MM.1S (cell line): ENCODE measurements around the gene ADPRS.

Experiments used
- DNase-seq: peaks from one replicate; pipeline ENCODE4 v3.0.0-alpha.2; 2015
- H2AFZ ChIP-seq: fragments of 300-600 bp; sonication (generic); 2 replicates; pipeline ENCODE4 v1.6.0; 2016; ENCODE audit warnings: antibody characterized with exemption, low read length
- H3F3A ChIP-seq: fragments of 300-600 bp; sonication (generic); 2 replicates; pipeline ENCODE4 v1.6.1; 2016; ENCODE audit warnings: mild to moderate bottlenecking, antibody characterized with exemption, low read length, moderate library complexity, mixed read lengths; ENCODE audit not compliant: insufficient read depth
- H3K27ac ChIP-seq: fragments of 300-600 bp; sonication (generic); 2 replicates; pipeline ENCODE4 v1.5.1; 2016; ENCODE audit warnings: mild to moderate bottlenecking, low read length
- H3K27me3 ChIP-seq: fragments of 300-600 bp; sonication (generic); replicated peaks from 2 replicates; pipeline ENCODE4 v1.6.0; 2016; ENCODE audit warnings: low read length; ENCODE audit not compliant: insufficient read depth
- H3K36me3 ChIP-seq: fragments of 300-600 bp; sonication (generic); replicated peaks from 2 replicates; pipeline ENCODE4 v1.6.1; 2016; ENCODE audit warnings: mild to moderate bottlenecking, low read length, mixed read lengths; ENCODE audit not compliant: insufficient read depth
- H3K4me1 ChIP-seq: fragments of 300-600 bp; sonication (generic); 2 replicates; pipeline ENCODE4 v1.6.1; 2016; ENCODE audit warnings: low read length, mixed read lengths
- H3K4me2 ChIP-seq: fragments of 300-600 bp; sonication (generic); 2 replicates; pipeline ENCODE4 v1.6.0; 2016; ENCODE audit warnings: low read depth, low read length
- H3K4me3 ChIP-seq: fragments of 300-600 bp; sonication (generic); 2 replicates; pipeline ENCODE4 v1.5.1; 2016; ENCODE audit warnings: low read length, mixed read lengths
- H3K79me2 ChIP-seq: fragments of 300-600 bp; sonication (generic); 2 replicates; pipeline ENCODE4 v1.6.1; 2016; ENCODE audit warnings: mixed run types, low read length, mixed read lengths
- H3K9ac ChIP-seq: fragments of 300-600 bp; sonication (generic); 2 replicates; pipeline ENCODE4 v1.6.1; 2016; ENCODE audit warnings: low read length, mixed read lengths
- H3K9me2 ChIP-seq: fragments of 300-600 bp; sonication (generic); replicated peaks from 2 replicates; pipeline ENCODE4 v1.6.1; 2016; ENCODE audit warnings: mild to moderate bottlenecking, low read length, mixed read lengths; ENCODE audit not compliant: insufficient read depth
- H3K9me3 ChIP-seq: fragments of 300-600 bp; sonication (generic); replicated peaks from 2 replicates; pipeline ENCODE4 v1.6.1; 2016; ENCODE audit warnings: mild to moderate bottlenecking, low read length, mixed read lengths; ENCODE audit not compliant: insufficient read depth
- H4K20me1 ChIP-seq: fragments of 300-600 bp; sonication (generic); 2 replicates; pipeline ENCODE4 v1.6.1; 2016; ENCODE audit warnings: mild to moderate bottlenecking, low read length, moderate library complexity, mixed read lengths; ENCODE audit not compliant: insufficient read depth
- CTCF ChIP-seq: fragments of 300-600 bp; sonication (generic); IDR thresholded peaks from 2 replicates; pipeline ENCODE4 v1.5.1; 2016; ENCODE audit warnings: antibody characterized with exemption, low read length, mixed read lengths
- EZH2 ChIP-seq: fragments of 300-600 bp; sonication (generic); optimal IDR thresholded peaks from 2 replicates; pipeline ENCODE3; 2017; ENCODE audit warnings: low read depth, mild to moderate bottlenecking, antibody characterized with exemption, low read length, mixed read lengths
- EZH2phosphoT487 ChIP-seq: fragments of 300-600 bp; sonication (generic); IDR thresholded peaks from 2 replicates; pipeline ENCODE4 v1.6.1; 2018; ENCODE audit warnings: antibody characterized with exemption, low read length

The ADPRS gene

DNA sequence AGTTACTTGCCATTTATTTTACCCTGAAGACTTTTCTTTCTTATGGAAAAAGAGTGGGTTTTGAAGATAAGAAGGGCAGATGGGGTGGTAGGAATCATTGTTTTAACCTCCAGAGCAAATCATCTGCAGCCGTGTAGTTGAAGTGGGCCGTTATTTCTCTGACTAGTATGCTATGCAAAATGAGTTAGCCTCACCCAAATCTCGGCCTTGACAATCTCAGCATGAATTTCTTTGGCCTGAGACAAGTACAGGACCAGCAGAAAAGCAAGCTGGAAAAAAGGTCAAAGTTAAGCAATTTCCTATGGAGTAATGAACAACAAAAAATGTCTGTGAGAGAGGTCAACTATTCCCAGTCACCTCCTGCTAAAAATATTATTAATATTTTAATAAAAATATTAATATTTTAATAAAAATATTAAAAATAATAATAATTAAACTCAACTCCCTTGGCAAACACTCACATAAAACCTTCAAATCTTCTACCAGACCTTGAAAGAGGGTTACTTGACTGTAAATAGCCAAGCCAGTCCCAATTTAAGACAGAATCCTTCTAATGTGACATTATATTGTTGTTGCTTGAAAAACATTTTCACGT, 11.6 kb upstream of the ADPRS start:
- H3K27me3 ChIP-seq = no peaks in the 10 kb centered on the region
- H3K36me3 ChIP-seq = no peaks in the 10 kb centered on the region
- no peaks in the 10 kb centered on the region for H3K4me1 ChIP-seq
- H3K79me2 ChIP-seq = no peaks in the 10 kb centered on the region
- no peaks in the 10 kb centered on the region for H4K20me1 ChIP-seq
- H2AFZ ChIP-seq = no peak overlapping the region
- DNase-seq = no peak
- H3K9ac ChIP-seq = no peak overlapping the region
- no peak overlapping the region for H3K4me3 ChIP-seq
- no peak overlapping the region for H3K4me2 ChIP-seq
- no peaks in the 10 kb centered on the region for H3F3A ChIP-seq
- H3K9me2 ChIP-seq = no peaks in the 10 kb centered on the region
- H3K9me3 ChIP-seq = no peaks in the 10 kb centered on the region
- H3K27ac ChIP-seq = no peak overlapping the region
- no peak for TF ChIP-seq CTCF
- no peak for TF ChIP-seq EZH2phosphoT487
- no peak for TF ChIP-seq EZH2

DNA sequence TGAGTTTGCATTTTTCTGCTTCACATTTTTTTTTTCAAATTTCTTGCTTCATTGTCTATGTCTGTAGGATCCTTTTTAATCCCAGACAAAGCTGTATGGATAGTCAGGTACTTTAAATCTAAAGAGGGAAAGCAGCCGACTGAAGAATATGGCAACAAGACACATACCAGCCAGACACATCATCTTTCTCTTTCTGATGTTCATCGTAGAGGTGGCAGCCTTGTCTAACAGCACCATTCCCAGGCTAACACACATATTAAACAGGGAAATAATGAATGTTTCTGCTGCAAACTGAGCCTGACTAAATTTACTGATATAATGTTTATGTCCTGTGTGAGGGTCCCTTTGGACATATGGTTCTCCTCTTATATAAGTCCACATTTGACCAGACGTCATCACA, 8.5 kb upstream of the ADPRS start:
- no peaks in the 10 kb centered on the region for H3K9me2 ChIP-seq
- TF ChIP-seq EZH2 (no peak), EZH2phosphoT487 (no peak), CTCF (no peak)
- H3K9me3 ChIP-seq = no peaks in the 10 kb centered on the region
- no peaks in the 10 kb centered on the region for H3K36me3 ChIP-seq
- no peaks in the 10 kb centered on the region for H3F3A ChIP-seq
- no peak overlapping the region for H3K4me2 ChIP-seq
- H3K9ac ChIP-seq = no peak overlapping the region
- DNase-seq = no peak
- H3K79me2 ChIP-seq = no peaks in the 10 kb centered on the region
- H2AFZ ChIP-seq = no peak overlapping the region
- H3K4me3 ChIP-seq = no peak overlapping the region
- H3K27ac ChIP-seq = no peak overlapping the region
- H3K4me1 ChIP-seq = no peaks in the 10 kb centered on the region
- no peaks in the 10 kb centered on the region for H4K20me1 ChIP-seq
- no peaks in the 10 kb centered on the region for H3K27me3 ChIP-seq

- no peaks in the 10 kb centered on the region for H3F3A ChIP-seq
- no peaks in the 10 kb centered on the region for H4K20me1 ChIP-seq
Measured at GRCh38 chr1:36080801-36081200, 7.9 kb upstream of the ADPRS start.

More at GRCh38 chr1:36080801-36081200, 7.9 kb upstream of the ADPRS start:
- Histone ChIP-seq H3K4me1 (no peaks in the 10 kb centered on the region), H3K4me3 (no peak overlapping the region), H3K4me2 (no peak overlapping the region), H3K36me3 (no peaks in the 10 kb centered on the region), H3K27ac (no peak overlapping the region), H2AFZ (no peak overlapping the region), H3K9me3 (no peaks in the 10 kb centered on the region), H3K79me2 (no peaks in the 10 kb centered on the region), H3K9ac (no peak overlapping the region), H3K9me2 (no peaks in the 10 kb centered on the region), H3K27me3 (no peaks in the 10 kb centered on the region)
- DNase-seq = no peak
- no peak for TF ChIP-seq EZH2
- TF ChIP-seq CTCF = no peak
- no peak for TF ChIP-seq EZH2phosphoT487
